HG02610 (cell line): ENCODE data around the gene ZDHHC19.
"Not testable (repeated sequence)": the region's sequence is repeated elsewhere in the genome, so short reads cannot be mapped to it uniquely, and the experiment has no call there.

Experiments
- ATAC-seq: cut with Tn5 transposase; IDR thresholded peaks from one replicate; pipeline ENCODE4 v1.9.1; 2021; ENCODE audit warnings: mild to moderate bottlenecking, moderate library complexity; ENCODE audit not compliant: unreplicated experiment

The ZDHHC19 gene

DNA sequence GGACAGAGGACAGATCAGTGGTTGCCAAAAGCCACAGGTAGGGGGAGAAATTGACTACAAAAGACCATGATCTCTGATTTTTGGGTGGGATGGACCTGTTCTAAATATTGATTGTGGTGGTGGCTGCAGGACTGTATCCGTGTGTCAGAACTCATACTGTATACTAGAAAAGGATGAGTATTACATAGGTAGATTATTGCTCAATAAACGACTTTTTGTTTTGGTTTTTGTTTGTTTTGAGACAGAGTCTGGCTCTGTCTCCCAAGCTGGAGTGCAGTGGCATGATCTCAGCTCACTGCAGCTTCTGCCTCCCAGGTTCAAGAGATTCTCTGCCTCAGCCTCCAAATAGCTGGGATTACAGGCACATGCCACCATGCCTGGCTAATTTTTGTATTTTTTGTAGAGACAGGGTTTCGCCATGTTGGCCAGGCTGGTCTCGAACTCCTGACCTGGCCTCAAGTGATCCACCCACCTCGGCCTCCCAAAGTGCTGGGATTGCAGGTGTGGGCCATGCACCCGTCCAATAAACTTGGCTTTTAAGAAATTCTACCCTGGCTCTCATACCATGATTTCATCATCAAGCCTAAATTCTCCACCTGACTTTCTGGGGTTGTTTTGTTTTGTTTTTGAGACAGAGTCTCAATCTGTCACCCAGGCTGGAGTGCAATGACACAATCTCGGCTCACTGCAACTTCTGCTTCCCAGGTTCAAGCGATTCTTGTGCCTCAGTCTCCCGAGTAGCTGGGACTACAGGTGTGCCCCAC lies 5.6 kb downstream of the ZDHHC19 start:
- ATAC-seq, result not testable (repeated sequence)

DNA sequence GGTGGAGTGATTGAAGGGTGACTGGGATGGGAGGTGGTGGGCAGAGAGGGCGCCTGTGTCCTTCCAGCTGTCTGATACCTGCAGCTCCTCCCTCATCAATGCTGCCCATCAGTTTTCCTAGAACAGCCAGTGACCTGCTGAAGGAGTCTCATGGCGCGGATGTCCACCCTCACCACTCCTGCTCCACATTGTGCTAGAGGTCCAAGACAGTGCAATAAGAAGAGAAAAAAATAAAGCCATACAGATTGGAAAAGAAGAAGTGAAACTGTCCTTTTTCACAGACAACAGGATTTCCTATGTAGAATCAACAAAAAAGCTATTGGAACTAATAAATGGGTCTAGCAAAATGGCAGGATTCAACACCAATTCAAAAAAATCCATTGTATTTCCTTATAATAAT lies 7.4 kb downstream of the ZDHHC19 start:
- no peak for ATAC-seq

DNA sequence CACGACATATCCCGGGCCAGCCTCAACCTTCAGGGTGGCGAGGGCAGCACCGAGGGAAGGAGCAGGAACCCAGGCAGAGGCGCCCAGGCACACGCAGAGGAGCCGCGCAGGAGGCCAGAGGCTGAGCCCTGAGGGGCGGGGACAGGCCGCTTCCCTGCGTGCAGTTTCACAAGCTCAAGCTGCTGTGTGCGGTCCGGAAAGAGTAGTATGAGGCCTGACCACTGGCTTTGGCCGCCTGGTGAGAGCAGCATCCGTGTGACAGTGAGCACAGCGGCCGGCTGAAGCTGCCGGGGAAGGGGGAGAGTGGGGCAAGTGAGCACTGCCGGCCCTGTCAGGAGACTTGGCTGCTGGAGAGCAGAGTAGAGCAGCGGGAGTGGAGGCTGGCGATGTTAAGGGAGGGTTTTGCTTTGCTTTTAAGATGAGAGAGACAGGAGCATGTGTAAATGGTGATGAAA lies 8.7 kb downstream of the ZDHHC19 start:
- ATAC-seq, result no peak

DNA sequence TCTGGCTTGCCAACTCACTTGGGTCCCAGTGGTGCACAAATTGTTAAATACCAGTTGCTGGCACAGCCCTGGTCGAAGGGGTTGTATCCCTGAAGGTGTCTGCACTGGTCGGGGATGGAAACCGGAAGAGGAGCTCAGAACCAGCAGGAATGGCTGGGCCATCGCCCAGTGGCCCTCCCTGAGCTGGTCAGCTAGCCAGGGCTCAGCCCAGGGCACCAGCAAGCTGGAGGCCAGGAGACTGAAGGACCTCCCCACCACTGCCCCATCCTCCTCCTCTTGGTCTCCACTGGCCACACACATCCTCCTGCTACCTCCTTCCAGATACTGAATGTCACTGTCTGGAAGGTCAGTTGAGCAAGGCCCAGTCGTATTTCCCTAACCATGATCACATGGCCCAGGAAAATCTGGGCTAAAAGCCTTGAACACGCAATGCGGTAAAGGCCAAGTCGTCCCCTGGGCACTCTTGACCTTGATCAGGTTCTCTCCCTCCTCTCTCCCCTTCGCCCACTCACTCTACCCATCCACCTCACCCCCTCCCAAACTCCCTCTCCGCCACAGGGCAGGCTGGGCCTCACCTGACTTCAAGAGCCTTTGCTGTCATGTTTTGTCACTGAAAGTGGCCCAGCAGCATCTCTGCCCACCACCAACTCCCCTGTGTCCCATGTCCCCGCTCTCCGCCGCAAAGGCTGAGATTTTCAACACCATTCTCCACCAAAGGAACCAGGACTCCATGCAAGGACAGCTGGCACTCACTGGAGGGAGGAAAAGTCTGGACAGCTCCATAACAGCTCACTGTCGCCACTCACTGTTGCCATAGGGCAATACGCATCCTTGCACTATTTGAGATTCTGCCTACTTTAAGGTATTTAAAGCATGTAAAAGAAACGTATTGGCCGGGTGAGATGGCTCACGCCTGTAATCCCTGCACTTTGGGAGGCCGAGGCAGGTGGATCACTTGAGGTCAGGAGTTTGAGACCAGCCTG lies 12.1 kb downstream of the ZDHHC19 start:
- no peak for ATAC-seq

DNA sequence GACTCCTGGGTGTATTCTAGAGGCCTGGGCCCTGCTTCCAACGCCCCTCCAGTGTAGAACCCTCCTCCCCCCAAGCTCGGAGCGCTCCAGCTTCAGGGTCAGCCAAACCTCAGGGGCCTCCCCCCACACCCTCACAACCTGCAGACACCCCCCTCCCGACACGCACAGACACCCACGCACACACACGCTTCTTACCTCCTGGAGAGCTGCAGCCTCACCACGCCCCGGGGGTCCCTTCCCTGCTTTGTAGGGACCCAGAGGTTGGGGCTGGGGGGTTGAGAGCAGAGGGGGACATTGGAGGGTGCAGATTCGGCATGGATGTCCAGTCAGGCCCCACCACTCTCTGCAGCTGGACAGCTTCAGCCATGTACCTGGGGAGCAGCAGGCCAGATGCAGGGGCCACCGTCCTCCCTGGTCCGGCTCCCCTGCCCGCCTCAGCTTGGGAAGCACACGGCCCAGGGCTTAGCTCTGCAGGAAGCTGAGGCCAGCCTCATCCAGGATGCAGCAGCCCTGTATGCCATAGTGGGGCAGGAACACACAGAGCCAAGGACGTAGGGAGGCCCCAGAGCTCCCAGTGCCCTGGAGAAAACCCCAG lies 13.0 kb downstream of the ZDHHC19 start:
- no peak for ATAC-seq

DNA sequence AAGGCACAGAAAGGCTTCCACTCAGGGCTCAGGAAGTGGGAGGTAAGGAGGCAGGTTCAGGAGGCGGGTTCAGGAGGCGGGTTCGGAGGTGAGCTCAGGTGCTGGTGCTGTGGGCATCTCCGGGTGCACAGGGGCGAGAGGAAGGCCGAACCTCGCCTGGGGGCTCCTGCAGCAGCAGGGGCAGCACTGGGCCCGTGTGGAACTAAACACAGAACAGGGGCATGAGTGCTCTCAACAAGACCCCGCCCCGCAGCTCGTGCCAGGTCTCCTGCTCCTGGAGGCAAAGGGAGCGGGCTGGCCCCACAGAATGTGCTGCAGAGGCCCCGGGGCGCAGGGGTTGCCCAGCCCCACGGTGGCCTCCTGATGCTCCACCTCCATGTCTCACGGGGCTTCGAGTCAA lies 13.7 kb downstream of the ZDHHC19 start:
- ATAC-seq, result no peak

DNA sequence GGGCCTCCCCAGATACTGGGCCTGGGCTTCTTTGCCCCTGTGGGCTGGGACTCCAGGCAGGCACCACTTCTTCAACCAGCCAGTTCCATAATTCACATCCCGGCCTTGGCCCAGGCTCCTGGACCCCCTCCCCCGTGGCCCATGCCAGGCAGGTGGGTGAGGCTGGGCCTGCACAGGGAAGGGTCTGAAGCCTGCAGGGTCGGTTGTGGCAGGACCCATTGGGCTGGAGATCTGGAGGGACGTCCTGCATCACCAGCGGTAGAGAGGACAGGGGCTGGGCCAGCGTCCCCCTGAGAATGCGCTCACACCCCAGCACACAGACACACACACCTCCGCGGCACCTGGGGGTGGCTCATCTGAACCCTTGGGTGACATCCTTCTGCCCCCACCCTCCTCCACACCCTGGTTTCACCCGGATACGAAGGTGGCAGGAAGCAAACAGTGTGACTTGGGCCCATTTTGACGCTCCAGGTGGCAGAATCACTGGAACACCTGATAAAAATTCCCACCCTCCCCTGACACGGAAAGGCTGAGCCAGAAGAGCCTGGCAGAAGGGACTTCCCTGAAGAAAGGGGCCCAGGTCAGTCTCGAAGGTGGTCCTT lies 15.4 kb downstream of the ZDHHC19 start:
- no peak for ATAC-seq

DNA sequence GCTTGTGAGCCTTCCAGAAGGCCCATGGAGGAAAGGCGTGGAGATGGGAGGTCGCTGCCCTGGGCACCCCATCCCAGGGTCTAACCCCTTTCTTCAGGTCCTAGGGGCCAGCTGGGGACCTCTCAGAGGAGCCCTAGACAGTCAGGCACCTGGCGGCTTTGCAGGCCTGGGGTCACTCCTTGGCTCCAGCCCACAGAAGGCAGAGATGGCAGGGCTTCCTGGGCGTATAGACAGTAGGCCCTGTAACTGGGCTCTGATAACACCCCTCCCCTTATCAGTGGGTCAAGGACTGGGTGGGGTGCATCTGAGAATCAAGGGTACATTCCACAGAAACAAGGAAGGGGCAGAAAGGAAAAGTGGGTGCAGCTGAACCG lies 16.7 kb downstream of the ZDHHC19 start:
- no peak for ATAC-seq

DNA sequence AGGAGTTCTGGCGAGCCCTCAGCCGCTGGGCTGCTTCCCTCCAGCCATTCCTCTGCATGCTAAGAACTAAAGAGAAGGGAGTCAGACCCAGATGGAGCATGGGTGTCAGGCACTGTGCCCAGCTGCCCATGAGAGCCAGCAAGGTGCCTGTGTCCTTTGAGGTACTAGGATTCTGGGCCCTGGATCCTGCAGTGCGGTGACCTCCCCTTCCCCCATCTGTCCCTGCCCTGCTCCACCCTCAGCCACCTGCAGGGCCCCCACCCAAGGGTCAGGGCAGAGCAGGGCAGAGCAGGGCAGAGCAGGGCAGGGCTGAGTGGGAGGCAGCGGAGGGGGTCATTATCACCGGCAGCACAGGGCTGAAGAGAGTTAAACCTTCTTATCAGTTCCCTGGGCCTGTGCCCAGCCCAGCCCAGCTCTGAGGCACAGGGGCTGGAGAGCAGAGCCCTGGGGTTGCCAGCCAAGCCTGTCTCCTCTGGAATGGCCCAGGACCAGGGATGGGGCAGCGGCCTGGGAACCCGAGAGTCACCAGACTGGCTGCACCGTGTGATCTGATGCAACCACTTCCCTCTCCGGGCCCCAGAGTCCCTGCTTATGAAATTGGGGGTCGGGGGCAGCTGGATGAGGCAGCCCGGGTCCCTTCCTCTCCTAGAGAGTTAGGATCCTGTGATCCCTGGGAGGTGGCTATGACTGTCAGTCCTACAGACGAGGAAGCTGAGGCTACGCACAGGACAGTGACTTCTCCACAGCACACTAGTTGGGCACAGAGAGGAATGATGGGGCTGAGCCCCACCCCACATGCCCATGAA lies 17.3 kb downstream of the ZDHHC19 start:
- ATAC-seq, result no peak

DNA sequence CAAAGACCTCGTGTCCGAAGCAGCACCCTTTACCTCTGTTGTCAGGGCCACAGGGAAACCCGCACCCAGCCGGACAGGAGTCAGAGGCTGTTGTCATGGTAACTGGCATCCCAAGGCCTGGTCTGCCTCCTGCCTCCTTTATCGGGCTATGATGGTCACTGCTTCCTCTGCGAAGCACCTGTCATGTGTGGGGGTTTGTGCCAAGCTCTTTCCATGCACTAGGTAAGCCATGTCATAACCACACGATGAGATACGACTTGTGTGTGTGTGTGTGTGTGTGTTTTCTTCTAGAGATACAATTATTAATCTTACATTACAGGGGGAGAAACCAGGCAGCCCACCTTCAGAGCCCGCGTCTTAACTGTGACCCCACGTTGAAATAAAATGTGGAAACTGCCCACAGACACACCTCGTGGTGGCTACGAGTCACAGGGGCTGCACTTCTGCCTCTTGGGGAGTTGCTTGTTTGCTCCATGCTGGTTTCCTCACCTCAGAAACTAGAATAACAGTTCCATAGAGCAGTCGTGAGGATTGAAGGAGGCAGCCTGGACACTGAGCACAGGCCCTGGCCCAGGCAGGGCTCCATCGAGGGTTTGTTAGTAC lies 18.0 kb downstream of the ZDHHC19 start:
- ATAC-seq, result no peak

DNA sequence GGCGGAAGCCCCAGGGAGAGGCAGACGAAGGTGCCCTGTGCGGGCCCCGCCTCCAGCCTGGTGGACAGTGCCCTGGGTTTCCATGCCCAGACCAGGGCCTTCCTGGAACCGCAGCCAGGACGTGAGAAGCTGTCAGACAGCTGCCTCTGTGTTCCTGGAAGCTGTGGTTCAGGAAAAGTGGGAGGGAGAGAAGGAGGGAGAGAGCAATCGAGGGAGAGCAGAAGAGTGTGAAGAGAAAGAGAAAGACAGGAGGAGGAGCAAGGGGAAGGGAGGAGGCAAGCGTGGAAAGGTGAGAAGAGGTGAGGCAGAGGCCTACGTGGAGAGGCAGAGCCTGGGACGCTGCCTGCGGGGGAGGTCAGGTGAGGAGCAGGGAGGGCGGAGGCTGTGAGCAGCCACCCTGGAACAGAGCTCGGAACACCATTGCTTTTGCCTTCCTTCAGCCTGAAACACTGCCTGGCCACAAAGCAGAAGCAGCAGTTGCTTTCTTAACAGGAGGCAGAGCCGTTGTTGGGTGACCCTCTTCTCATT lies 18.6 kb downstream of the ZDHHC19 start:
- no peak for ATAC-seq

DNA sequence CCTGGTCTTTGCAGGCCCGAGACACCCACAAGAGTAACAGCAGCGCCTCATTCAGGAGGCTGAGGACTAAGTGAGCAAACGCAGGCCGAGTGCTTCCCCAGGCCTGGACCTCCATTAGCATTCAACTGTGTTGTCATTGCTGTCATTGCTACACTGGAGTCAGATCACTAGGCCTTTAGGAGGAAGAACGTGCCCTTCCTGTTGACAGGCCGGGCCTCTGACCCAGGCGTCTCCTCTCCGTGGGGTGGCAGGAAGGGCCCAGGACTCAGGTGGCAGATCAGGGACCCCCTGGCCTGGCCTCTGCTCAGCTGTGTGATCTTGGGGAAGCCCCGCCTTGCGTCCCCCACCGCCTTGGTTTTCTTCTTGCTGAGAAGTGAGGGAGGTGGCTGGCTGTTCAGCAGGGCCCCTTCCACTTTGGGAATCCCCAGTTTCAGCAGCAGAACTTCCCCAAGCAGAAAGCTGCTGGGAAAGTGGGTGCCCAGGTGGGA lies 19.1 kb downstream of the ZDHHC19 start:
- ATAC-seq, result peak; percentile 75

DNA sequence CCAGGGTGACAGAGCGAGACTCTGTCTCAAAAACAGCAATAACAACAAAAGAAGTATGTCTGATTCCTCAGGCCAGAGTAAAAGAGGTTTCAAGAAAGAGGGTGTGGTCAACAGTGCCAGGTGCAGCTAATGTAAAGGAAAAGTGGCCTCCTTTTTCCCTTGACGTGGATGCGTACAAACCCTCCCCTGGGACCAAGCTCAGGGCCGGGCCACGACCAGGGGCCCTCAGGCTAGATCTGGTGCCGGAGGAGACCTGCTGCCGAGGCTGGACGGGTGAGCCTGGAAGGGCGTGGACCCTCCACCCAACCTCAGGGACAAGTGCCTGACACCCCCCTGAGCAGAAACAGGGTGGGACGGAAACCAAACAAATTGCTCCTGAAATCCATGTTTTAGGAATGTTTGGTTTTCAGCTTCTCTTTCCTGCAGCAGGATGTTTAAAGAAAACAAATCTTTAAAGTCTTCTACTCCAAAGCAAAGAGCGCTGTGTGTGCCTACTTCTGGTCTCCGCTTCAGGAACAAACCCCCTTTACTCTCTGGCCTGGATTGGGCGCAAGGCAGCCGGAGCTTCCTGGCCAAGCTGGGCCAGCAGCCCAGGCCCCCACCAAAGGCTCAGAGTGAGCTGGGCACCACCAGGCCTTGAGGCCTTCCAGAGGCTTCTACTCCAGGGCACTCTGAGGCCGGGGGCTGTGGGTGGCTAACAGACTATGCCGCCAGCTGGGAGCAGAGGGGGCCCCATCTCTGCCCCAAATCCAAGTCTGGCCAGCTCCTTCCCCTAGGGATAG lies 21.4 kb downstream of the ZDHHC19 start:
- ATAC-seq, result no peak

DNA sequence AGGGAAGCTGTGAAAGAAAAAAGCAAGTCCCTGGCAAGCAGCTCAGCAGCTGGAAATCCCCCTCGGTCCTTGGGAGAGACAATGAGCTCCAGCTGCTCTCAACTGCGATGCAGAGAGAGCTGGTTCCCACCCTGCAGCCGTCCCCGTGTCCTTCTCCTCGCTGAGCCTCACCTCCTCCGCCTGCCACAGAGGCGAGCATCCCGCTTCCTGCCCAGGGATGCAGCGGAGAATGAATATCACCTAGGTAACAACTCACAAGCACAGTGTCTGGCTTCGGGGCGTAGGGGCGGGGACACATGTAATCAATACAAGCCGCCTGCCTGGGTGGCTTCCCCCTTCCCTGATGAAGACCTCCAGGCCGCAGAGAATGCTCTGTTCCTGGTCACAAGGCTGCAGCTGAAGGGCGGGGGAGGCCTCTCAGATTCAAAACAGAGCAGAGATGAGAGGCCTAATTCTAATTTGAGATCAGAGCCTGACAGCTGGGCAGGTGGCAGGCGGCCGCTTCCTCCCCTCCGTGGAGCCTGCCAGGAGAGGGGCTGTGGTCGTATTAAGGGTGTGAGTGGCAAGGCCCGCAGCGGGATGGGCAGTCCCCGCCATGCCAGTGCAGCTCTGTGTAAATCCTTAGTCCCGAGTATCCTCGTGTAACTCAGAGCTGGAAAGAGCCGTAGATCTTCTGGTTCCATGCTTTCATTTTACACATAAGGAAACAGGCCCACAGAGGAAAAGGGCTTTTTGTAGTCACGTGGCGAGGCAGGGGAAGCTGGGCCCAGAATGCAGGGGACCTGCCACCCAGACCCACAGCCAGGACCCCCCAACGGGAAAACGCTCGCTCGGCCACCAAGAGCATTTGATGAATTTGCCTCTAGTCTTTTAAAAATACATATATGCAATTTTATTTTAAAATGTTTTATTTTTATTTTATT lies 24.3 kb downstream of the ZDHHC19 start:
- peak; percentile 39 for ATAC-seq

DNA sequence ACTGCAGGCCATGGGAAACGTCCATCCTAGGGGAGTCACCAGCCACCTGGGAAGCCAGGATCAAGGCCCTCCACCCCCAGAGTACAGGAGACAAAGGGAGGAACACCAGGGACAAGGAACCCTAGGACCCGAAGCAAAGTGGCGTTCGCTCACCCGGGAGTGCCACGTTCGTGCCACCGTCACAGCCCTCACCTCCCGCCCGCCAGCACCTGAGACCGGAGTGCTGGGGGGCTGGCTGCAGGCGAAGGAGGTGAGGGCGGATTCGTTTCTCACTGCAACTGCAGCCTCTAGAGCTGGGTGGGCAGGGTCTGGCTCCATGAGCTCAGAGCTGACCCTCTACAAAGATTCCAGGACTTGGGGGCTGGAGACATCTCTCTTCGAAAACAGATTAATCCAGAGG lies 26.3 kb downstream of the ZDHHC19 start:
- no peak for ATAC-seq

DNA sequence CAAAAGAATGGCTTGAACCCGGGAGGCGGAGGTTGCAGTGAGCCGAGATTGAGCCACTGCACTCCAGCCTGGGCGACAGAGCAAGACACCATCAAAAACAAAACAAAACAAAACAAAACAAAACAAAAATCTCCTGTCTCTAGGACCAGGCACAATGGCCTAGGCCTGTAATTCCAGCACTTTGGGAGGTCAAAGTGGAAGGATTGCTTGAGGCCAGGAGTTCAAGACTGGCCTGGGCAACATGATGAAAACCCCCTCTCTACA lies 27.1 kb downstream of the ZDHHC19 start:
- not testable (repeated sequence) for ATAC-seq

DNA sequence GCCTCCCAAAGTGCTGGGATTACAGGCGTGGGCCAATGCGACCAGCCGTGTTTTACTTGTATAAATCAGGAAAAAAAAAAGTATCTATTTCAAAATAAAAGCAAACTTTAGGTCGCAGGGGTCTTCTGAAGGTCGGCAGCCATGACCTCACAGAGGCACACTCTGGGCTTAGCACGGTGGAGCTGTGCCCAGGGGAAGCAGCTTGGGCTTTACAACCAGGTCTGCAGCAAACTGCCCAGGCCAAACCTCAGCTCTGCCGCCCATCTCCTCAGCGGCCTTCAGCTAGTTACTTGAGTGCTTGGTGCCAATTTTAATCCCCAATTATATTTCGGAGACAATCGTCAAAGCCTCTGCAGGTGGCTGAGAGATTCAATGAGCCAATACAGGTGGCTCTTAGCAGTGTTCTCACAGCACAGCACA lies 30.1 kb downstream of the ZDHHC19 start:
- no peak for ATAC-seq

DNA sequence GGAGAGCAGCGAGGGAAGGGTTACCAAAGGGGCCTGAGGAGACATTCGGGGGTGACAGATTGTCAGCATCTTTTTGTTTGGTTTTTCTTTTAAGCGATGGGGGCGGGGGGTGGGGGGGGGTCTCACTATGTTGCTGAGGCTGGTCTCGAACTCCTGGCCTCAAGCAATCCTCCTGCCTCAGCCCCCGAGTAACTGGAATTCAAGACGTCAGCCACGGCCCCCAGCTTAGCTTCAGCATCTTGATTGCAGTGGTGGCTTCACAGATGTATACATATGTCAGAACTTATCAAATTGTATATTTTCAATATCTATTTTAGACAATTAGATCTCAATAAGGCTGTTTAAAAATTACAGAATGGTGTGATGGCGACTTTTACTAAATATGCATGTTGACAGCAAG lies 30.9 kb downstream of the ZDHHC19 start:
- ATAC-seq, result no peak
